Measurements from ENCODE around the gene UBE2H. TPM values are rescaled to one million over a fixed set of nuclear protein-coding genes. Genes with fewer than 3 reads are reported as not detected.

The UBE2H gene
- total RNA-seq, result 10 to 100 TPM; 39.6 to 85.9 (median 40.0) TPM
- long read RNA-seq, donor 1, full-length matches to known transcripts, result 78 of 89 reads
- long read RNA-seq, donor 1, partial matches to known transcripts, result 2 of 89 reads
- long read RNA-seq, donor 1, other reads (novel, unspliced or antisense), result 9 of 89 reads
- long read RNA-seq, donor 2, partial matches to known transcripts, result 0 of 2 reads
- long read RNA-seq, donor 2, other reads (novel, unspliced or antisense), result 1 of 2 reads

DNA sequence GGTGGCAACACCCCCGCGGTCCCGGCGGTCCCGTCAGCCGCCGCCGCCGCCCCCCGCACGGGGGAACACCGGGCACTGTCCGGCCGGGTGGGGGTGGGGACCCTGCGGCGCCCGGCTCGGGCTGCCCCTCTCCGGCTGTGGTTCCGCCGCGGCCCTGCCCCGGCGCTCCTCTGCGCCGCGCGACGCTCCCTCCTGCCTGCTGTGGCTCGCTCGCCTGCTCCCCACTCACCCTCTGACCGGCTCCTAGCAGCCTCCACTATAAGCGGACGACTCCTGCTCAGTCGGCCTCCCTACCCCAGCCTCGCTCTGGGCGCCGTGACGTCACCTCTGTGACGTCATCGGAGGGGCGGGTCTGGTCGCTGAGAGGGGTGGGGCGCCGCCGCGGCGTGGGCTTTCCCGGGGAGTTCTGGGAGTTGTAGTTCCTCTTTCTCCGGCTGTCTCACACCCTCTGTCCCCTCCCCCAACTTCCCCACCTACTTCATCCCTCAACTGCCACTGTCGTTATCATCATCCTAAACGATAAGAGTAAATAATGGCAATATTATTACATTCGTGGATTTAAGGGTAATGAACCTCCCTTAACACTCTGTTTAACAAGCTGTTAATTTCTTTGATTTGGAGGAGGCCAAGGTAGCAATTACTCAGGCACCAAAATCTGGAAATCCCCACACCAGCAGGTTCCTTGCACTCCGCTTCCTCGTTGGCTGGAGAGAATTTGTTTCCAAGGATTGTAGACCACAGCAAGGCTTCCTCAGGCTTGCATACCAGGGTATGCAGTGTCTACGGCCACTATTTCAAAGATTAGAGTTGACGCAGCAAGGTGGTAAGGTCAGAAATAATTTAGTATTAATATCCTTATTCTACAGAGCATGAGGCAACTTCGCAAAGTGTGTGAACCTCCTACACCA, at the start of gene UBE2H:
Gene UBE2H (minus strand): TSS at position 308 of the 908 bp plus-strand sequence. CDS start 405 bp downstream, outside the sequence.
- H3K9me3 ChIP-seq, result no peaks in the 10 kb centered on the region
- DNase-seq, result peak; percentile 94 to 97 (median 95)
- peak; percentile 85 for ATAC-seq
- TF ChIP-seq, protein P1, sequence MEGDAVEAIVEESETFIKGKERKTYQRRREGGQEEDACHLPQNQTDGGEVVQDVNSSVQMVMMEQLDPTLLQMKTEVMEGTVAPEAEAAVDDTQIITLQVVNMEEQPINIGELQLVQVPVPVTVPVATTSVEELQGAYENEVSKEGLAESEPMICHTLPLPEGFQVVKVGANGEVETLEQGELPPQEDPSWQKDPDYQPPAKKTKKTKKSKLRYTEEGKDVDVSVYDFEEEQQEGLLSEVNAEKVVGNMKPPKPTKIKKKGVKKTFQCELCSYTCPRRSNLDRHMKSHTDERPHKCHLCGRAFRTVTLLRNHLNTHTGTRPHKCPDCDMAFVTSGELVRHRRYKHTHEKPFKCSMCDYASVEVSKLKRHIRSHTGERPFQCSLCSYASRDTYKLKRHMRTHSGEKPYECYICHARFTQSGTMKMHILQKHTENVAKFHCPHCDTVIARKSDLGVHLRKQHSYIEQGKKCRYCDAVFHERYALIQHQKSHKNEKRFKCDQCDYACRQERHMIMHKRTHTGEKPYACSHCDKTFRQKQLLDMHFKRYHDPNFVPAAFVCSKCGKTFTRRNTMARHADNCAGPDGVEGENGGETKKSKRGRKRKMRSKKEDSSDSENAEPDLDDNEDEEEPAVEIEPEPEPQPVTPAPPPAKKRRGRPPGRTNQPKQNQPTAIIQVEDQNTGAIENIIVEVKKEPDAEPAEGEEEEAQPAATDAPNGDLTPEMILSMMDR (IDR thresholded peaks at IDR 0.05), result no peak
- peaks cover 26% of the 10 kb centered on the region for H3K4me1 ChIP-seq (ENCODE audit: low read depth)
- intact Hi-C loops (cut with DNase I, micrococcal nuclease), result no loop called here
- no peaks in the 10 kb centered on the region for H3K36me3 ChIP-seq (ENCODE audit: low read depth)
- peak within 1 kb of the TSS; percentile 93 for H3K4me3 ChIP-seq

DNA sequence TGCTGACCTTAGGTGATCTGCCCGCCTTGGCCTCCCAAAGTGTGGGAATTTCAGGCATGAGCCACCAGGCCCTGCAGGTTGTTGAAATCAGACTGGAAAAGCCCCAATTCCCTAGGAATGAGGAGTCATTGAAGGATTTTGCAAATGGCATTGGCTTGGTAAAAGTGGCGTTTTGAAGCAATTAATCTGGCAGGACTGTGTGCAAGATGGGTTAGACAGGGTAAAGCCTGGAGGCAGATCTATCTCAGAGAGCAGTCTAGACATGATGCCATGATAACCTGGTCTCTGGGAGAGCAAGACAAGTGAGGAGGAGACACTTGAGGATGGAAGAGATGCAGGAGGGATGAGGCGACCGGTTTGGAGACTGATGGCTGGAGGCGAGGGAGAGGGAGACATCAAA, 45.7 kb upstream of the UBE2H start:
- no peak for ATAC-seq
- TF ChIP-seq, protein P1 (IDR thresholded peaks at IDR 0.05), result no peak
- Histone ChIP-seq H3K4me3 (no peak overlapping the region), H3K9me3 (no peaks in the 10 kb centered on the region), H3K4me1 (ENCODE audit: low read depth) (no peaks in the 10 kb centered on the region), H3K36me3 (ENCODE audit: low read depth) (no peaks in the 10 kb centered on the region)
- intact Hi-C loops (cut with DNase I, micrococcal nuclease), result no loop called here
- no peak for DNase-seq

DNA sequence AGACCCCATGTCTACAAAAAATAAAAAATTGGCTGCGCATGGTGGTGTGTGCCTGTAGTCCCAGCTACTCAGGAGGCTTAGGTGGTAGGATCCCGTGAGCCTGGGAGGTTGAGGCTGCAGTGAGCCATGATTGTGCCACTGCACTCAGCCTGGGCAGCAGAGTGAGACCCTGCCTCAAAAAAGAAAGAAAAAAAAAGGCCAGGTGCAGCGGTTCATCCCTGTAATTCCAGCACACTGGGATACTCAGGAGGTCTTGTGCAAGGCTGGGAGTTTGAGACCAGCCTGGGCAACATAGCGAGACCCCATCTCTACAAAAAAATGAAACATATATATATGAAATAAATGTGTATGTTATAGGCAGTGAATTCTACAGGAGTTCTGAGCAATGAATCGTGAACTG, 44.5 kb upstream of the UBE2H start:
- Histone ChIP-seq H3K4me1 (ENCODE audit: low read depth) (no peaks in the 10 kb centered on the region), H3K4me3 (no peak overlapping the region), H3K36me3 (ENCODE audit: low read depth) (no peaks in the 10 kb centered on the region), H3K9me3 (no peaks in the 10 kb centered on the region)
- DNase-seq (no peak), ATAC-seq (no peak)
- intact Hi-C loops (cut with DNase I, micrococcal nuclease), result no loop called here
- TF ChIP-seq, protein P1 (IDR thresholded peaks at IDR 0.05), result no peak

DNA sequence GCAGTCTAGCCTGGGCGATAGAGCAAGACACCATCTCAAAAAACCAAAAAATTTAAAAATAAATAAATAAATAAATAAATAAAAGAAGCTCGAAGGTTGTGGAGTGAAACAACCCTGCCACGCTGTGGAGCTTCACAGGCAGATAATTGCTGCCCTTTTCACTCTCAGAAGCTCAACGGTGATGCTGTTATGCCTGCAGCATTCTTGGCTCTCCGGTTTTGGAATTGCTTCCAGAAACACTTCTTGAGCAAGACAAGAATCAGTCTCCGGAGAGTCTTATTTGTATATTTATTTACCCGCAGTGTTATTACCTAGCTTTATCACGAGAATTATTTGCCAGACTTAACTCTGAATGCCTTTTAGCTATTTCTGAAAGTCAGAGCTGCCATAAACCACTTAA, 40.5 kb upstream of the UBE2H start:
- Histone ChIP-seq H3K36me3 (ENCODE audit: low read depth) (no peaks in the 10 kb centered on the region), H3K4me1 (ENCODE audit: low read depth) (no peaks in the 10 kb centered on the region), H3K4me3 (no peak overlapping the region), H3K9me3 (no peaks in the 10 kb centered on the region)
- DNase-seq (no peak), ATAC-seq (no peak)
- intact Hi-C loops (cut with DNase I, micrococcal nuclease), result no loop called here
- TF ChIP-seq, protein P1 (IDR thresholded peaks at IDR 0.05), result no peak

DNA sequence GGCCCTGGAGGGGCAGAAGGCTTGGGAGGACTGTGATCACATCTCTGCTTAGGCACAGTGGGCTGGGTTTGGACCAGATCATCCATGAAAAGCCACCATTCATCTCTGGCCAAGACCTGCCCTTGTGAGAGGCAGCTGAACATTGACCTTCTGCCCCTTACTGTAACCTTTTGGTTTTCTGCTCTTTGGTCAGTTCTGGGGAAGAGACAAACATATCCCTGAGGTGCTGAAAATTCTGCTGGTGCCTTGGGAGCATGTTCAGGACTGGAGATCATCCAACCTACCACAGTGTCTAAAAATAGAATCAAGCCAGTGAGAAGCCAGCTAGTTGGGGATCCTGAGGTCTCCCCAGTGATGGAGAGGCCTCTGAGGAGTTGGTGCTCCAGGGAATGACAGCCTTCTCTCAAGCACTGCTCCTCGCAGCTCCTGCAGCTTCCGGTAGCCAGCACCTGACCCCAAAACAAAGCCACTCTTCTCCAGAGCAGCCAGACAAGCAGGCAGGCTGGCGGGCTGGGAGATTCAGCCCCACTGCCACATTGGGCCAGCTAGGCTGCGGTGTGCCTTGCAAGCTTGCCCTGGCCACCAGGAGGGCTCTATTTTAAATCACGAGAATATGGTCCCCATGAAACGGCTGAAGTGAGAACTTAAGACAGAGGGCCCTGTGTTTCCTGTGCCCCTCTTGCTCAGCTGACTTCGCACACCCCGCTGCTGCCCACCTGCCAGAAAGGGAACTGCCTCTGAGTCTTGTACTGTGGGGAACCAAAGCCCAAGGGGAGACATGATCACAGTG, 37.8 kb upstream of the UBE2H start:
- DNase-seq, result no peak
- Histone ChIP-seq H3K4me1 (ENCODE audit: low read depth) (no peaks in the 10 kb centered on the region), H3K4me3 (no peak overlapping the region), H3K36me3 (ENCODE audit: low read depth) (no peaks in the 10 kb centered on the region), H3K9me3 (no peaks in the 10 kb centered on the region)
- TF ChIP-seq, protein P1 (IDR thresholded peaks at IDR 0.05), result no peak
- ATAC-seq, result no peak
- intact Hi-C loops (cut with DNase I, micrococcal nuclease), result no loop called here
